ENCODE measurements around the gene USP34.
A peak's percentile ranks its signal among the peaks of the same experiment; 100 is the strongest.

The USP34 gene

DNA sequence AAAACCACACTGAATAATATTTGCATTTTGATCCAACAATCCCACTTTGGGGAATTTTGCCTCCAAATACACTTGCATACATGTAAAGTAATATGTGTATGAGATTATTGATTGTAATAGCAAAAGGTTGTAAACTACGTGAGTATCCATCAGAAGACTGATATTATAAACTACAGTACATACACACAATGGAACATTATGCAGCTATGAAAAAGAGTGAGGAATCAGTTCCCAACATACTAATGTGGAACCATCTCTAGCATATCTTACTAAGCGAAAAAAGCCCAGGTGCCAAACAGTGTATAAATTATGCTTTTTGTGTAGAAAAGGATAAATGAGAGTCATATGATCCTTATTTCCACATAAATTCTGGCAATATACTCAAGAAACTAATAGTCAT lies 324.9 kb downstream of the USP34 start:
- Mint-ChIP-seq H3K27ac (peak overlapping the region; percentile 78), H3K27me3 (no peaks in the 10 kb centered on the region), H3K4me3 (peak overlapping the region; percentile 72), H3K9me3 (no peaks in the 10 kb centered on the region), H3K36me3 (peaks cover 23% of the 10 kb centered on the region), H3K4me1 (peaks cover 8% of the 10 kb centered on the region)
- ATAC-seq, result no peak

DNA sequence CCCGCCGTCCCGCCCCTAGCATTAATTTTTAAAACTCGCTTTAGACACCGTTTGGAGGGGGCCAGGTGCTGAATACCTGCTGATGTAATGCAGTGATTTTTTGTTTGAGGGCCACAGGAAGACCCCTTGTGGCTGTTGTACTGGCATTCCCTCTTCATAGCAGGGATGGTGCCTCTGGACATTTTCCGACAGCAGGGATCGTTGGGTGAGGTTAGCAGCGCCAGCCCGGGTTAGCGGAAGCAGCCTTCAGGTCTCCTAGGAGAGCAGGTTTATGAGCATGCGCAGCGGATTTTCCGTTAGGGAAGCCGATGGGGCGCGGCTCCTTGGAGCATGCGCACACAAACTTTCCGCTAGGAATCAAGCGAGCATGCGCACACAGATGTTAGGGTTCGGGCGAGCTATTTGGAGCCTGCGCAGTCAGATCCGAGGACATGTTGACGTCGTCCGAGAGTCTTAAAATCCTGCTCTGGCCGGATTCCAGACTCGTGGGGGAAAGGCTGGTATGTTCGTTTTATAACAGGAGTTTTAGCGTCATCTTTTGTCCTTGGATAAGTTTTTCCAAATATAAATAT lies 326.1 kb downstream of the USP34 start:
- H3K27ac Mint-ChIP-seq, result peak overlapping the region; percentile 78
- H3K27me3 Mint-ChIP-seq, result no peaks in the 10 kb centered on the region
- H3K36me3 Mint-ChIP-seq, result peaks cover 17% of the 10 kb centered on the region
- no peaks in the 10 kb centered on the region for H3K9me3 Mint-ChIP-seq
- H3K4me1 Mint-ChIP-seq, result no peaks in the 10 kb centered on the region
- peak; percentile 92 for ATAC-seq
- peak overlapping the region; percentile 93 for H3K4me3 Mint-ChIP-seq

GRCh38 chr2:61141151-61141550 lies 329.7 kb downstream of the USP34 start:
- Mint-ChIP-seq H3K27ac (no peak overlapping the region), H3K4me3 (no peak overlapping the region), H3K27me3 (no peaks in the 10 kb centered on the region), H3K36me3 (peaks cover 8% of the 10 kb centered on the region), H3K4me1 (peaks cover 6% of the 10 kb centered on the region), H3K9me3 (no peaks in the 10 kb centered on the region)
- no peak for ATAC-seq

- no peak for ATAC-seq
- Mint-ChIP-seq H3K27me3 (no peaks in the 10 kb centered on the region), H3K9me3 (no peaks in the 10 kb centered on the region), H3K36me3 (peaks cover 8% of the 10 kb centered on the region), H3K4me3 (no peak overlapping the region), H3K27ac (no peak overlapping the region), H3K4me1 (peaks cover 6% of the 10 kb centered on the region)
Measured at GRCh38 chr2:61138859-61139258, 332.0 kb downstream of the USP34 start.

All from stimulated activated memory B cell treated with anti-CD40 and anti-IgM and Interleukin-4, amounts not matched to agents 10 μg/mL and 1 μg/mL and 100 μg/mL, for 72 hours (primary cell).